ENCODE measurements around the gene GSTK1.
A peak's percentile ranks its signal among the peaks of the same experiment; 100 is the strongest.

The GSTK1 gene

GRCh38 chr7:143263266-143264195 lies at the start of gene GSTK1:
Gene GSTK1, plus strand, starts transcription at chr7:143263441. Its CDS starts 73 bp downstream, at chr7:143263514.
- TF ChIP-seq CTCF (IDR thresholded peaks at IDR 0.05): no peak

GRCh38 chr7:143214789-143215679 lies 48.2 kb upstream of the GSTK1 start:
- peak; percentile 98 for TF ChIP-seq CTCF (IDR thresholded peaks at IDR 0.05)

DNA sequence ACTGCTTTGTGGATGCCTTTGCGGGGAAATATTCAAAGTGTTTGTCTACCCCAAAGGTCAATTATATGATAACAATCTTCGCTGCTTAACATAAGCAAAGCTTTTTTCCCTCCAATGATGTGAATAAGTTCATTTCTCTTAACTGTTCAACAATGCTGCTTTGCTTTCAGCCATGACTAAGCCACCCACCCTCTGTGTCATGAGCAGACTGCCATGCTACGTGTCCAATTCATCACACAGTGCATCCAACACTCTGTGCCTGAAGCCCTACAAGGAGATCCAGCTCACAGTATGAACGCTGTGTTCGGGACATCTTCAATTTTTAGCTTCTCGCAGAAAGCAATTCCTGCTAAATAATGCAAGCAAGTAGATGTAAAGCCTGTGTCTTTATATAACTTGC lies 47.1 kb upstream of the GSTK1 start:
- TF ChIP-seq CTCF (IDR thresholded peaks at IDR 0.05): no peak

- no peak for TF ChIP-seq CTCF (IDR thresholded peaks at IDR 0.05)
These were observed 46.6 kb upstream of the GSTK1 start for GRCh38 chr7:143216686-143217085.

DNA sequence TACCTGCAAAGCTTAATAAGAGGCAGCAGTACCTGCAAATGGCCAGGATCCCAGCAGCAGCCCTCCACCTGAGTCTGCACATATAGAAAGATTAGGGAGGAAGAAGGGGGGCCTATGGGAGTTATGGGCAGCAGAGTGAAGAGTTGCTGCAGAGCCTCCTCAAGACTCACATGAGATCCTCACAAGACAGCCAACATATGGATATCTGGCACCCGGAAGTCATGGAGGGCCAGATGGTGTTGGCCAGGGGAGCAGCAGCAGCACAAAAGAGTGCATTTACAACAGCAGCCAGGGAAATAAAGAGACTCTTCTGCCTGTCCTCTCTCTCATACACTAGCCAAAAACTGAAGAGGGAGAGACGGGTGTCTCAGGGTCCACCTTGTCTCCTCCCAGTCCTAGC lies 45.4 kb upstream of the GSTK1 start:
- TF ChIP-seq CTCF (IDR thresholded peaks at IDR 0.05): no peak

DNA sequence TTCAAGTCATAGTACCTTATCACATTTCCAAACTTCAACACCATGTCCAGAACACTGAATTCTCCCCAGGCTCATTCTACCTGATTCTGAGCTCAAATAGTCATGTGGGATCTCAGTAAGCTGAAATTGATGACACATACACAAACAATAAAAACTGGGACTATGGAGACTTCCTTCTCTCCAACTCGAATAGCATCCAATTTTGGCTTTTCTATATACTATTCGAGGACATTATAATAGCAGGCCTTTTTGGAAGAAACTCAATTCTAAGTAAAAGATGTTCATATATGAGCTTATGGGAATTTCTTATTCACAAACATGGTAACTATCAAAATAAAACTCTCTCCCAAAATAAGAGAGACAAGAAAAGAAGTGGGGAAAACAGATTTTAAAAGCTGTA lies 42.0 kb upstream of the GSTK1 start:
- no peak for TF ChIP-seq CTCF (IDR thresholded peaks at IDR 0.05)

DNA sequence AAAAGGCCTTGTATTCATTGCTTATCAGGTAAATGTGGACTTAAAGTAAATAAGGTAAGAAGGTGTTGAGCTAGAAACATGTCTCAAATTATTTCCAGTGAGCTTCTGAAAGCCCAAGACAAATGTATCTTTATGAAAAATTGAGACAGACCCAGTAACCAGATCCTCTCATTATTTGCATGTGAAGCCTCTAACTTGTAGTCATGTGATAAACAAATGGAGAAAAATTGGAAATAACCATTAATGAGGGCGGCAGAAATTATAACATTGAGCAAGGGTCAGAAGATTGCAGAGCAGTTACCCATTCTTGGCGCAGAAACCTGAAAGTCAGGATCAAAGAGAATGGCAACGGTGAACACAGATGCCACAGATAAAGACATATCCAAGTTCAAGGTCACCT lies 41.5 kb upstream of the GSTK1 start, which contains the start of gene TAS2R40:
TAS2R40 (plus strand) TSS at position 301 of the 400 bp plus-strand sequence; CDS start at position 343, 42 bp downstream.
- TF ChIP-seq CTCF (IDR thresholded peaks at IDR 0.05): no peak

All from LNCAP (cell line).